ENCODE measurements around the gene SLIT3.

The SLIT3 gene

DNA sequence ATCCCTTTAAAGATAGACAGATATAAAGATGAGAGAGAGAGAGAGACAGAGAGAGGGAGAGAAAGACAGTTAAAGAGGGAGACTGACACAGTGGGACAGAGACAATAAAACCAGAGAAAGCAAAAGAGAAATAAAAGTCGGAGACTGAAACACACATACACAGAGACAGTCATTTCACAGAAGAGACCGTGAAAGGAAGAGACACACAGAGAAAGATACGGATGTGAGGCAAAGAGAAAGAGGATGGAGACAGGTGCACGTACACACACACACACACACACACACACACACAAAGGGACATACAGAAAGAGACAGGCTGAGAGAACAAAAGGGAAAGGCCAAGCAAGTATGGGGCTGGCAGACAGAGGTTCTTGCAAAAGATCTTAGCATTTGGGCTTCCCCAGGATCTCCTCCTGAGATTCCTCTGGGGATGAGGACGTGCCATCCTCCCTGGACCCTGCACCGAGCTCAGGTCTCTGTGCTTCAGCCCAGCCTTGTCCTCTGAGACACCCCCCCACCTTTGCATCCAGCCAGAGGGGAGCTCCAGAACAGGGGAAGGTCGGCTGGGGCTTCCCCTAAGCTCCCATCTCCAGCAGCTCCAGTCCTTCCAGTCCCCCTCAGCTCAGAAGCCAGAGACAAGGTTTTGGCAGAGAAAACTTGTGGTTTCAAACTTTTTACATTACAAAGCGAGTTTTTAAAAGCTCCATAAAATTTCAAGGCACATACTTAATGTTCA, 403.4 kb downstream of the SLIT3 start:
- Histone ChIP-seq H3K79me2 (ENCODE audit: insufficient read depth, low read length) (no peaks in the 10 kb centered on the region), H3K4me2 (ENCODE audit: insufficient read depth, low read length) (no peak overlapping the region), H3K9ac (ENCODE audit: low read depth, low read length) (no peak overlapping the region), H3K36me3 (ENCODE audit: insufficient read depth, low read length) (no peaks in the 10 kb centered on the region), H3K4me3 (ENCODE audit: low read depth in 1 of 2, low read length in 2 of 2) (no peak overlapping the region), H3K27me3 (ENCODE audit: insufficient read depth, low read length, poor library complexity) (no peaks in the 10 kb centered on the region), H4K20me1 (ENCODE audit: insufficient read depth, low read length) (no peaks in the 10 kb centered on the region), H3K27ac (ENCODE audit: low read length) (no peak overlapping the region), H3K9me3 (ENCODE audit: insufficient read depth, low read length, severe bottlenecking) (no peaks in the 10 kb centered on the region), H2AFZ (ENCODE audit: low read depth, low read length) (no peak overlapping the region), H3K4me1 (ENCODE audit: insufficient read depth, low read length) (peaks cover 5% of the 10 kb centered on the region)
- ATAC-seq (ENCODE audit: insufficient read depth, low read depth): no peak; the same call in 2 of the 3 replicates
- DNase-seq: no peak
- TF ChIP-seq, protein P1, sequence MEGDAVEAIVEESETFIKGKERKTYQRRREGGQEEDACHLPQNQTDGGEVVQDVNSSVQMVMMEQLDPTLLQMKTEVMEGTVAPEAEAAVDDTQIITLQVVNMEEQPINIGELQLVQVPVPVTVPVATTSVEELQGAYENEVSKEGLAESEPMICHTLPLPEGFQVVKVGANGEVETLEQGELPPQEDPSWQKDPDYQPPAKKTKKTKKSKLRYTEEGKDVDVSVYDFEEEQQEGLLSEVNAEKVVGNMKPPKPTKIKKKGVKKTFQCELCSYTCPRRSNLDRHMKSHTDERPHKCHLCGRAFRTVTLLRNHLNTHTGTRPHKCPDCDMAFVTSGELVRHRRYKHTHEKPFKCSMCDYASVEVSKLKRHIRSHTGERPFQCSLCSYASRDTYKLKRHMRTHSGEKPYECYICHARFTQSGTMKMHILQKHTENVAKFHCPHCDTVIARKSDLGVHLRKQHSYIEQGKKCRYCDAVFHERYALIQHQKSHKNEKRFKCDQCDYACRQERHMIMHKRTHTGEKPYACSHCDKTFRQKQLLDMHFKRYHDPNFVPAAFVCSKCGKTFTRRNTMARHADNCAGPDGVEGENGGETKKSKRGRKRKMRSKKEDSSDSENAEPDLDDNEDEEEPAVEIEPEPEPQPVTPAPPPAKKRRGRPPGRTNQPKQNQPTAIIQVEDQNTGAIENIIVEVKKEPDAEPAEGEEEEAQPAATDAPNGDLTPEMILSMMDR (IDR thresholded peaks at IDR 0.05; ENCODE audit: borderline replicate concordance, extremely low read depth, low read length, poor library complexity, severe bottlenecking): no peak
- no peak for TF ChIP-seq EZH2 (IDR thresholded peaks at IDR 0.05; ENCODE audit: borderline replicate concordance, low read depth, low read length, severe bottlenecking)

DNA sequence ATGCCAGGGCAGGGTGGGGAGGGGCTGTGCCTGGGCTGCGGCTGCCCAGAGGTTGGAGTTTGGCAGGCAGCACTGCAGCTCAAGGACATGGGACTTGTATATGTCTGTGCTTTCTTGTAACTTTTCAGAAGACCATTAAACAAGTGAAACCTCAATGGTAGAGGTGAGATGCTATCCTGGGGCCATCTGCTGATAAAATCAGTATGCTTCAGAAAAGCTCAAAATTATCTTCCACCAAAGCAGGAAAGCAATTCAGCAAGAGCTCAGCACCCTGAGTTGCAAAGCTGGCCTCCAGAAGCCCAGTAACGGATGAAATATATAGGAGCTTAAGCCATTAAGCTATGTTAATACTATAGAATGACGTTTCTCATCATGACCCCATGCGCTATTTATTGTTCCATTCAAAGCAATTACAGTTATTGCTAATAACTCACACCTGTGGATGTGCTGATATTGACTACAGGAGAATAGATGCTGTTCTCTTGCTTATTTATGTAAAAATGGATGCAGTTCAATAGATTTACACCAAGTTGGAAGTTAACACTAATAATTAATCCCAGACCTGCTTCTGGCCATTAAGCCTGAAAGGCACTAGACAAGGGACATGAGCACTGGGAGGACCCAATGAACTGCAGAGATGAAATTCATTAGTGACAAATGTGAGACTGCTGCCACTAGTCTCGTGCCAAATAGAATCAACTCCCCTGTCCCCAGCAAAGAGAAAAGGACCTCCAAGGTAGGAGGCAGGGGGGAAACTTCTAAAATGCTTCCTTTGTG, 405.5 kb downstream of the SLIT3 start:
- no peaks in the 10 kb centered on the region for H3K9me3 ChIP-seq (ENCODE audit: insufficient read depth, low read length, severe bottlenecking)
- H3K9ac ChIP-seq (ENCODE audit: low read depth, low read length): no peak overlapping the region
- TF ChIP-seq EZH2 (IDR thresholded peaks at IDR 0.05; ENCODE audit: borderline replicate concordance, low read depth, low read length, severe bottlenecking): no peak
- TF ChIP-seq, protein P1 (IDR thresholded peaks at IDR 0.05; ENCODE audit: borderline replicate concordance, extremely low read depth, low read length, poor library complexity, severe bottlenecking): no peak
- no peaks in the 10 kb centered on the region for H3K36me3 ChIP-seq (ENCODE audit: insufficient read depth, low read length)
- no peaks in the 10 kb centered on the region for H4K20me1 ChIP-seq (ENCODE audit: insufficient read depth, low read length)
- H2AFZ ChIP-seq (ENCODE audit: low read depth, low read length): no peak overlapping the region
- no peak overlapping the region for H3K4me2 ChIP-seq (ENCODE audit: insufficient read depth, low read length)
- ATAC-seq (ENCODE audit: insufficient read depth, low read depth) (no peak), DNase-seq (no peak)
- no peaks in the 10 kb centered on the region for H3K27me3 ChIP-seq (ENCODE audit: insufficient read depth, low read length, poor library complexity)
- no peaks in the 10 kb centered on the region for H3K79me2 ChIP-seq (ENCODE audit: insufficient read depth, low read length)
- no peak overlapping the region for H3K27ac ChIP-seq (ENCODE audit: low read length)
- peaks cover 5% of the 10 kb centered on the region for H3K4me1 ChIP-seq (ENCODE audit: insufficient read depth, low read length)
- no peak overlapping the region for H3K4me3 ChIP-seq (ENCODE audit: low read depth in 1 of 2, low read length in 2 of 2)

DNA sequence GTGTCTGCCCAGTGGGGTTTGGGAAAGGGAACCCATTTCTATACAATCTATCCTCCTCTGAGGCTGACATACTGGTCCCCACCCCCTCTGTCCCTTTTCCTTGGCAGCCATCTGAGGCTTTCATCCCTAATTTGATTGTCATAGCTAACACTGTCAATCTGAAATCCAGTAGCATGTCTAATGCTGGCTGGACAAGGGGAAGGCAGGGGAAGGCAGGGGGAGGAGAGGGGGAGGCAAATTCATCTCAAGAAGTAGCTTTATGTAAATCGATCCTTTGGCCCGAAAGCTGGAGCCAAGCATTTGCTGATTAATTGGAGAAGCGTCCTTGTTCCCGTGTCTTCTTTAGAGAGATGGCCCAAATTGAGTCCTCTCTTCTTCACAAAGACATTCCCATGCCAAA, 407.7 kb downstream of the SLIT3 start:
- no peak overlapping the region for H3K27ac ChIP-seq (ENCODE audit: low read length)

More for the DNA sequence above, 407.7 kb downstream of the SLIT3 start:
- no peaks in the 10 kb centered on the region for H4K20me1 ChIP-seq (ENCODE audit: insufficient read depth, low read length)
- no peaks in the 10 kb centered on the region for H3K4me1 ChIP-seq (ENCODE audit: insufficient read depth, low read length)
- no peak overlapping the region for H3K9ac ChIP-seq (ENCODE audit: low read depth, low read length)
- no peaks in the 10 kb centered on the region for H3K36me3 ChIP-seq (ENCODE audit: insufficient read depth, low read length)
- H3K4me2 ChIP-seq (ENCODE audit: insufficient read depth, low read length): no peak overlapping the region
- H2AFZ ChIP-seq (ENCODE audit: low read depth, low read length): no peak overlapping the region
- no peaks in the 10 kb centered on the region for H3K27me3 ChIP-seq (ENCODE audit: insufficient read depth, low read length, poor library complexity)
- TF ChIP-seq, protein P1 (IDR thresholded peaks at IDR 0.05; ENCODE audit: borderline replicate concordance, extremely low read depth, low read length, poor library complexity, severe bottlenecking): no peak
- no peak for TF ChIP-seq EZH2 (IDR thresholded peaks at IDR 0.05; ENCODE audit: borderline replicate concordance, low read depth, low read length, severe bottlenecking)
- no peak for ATAC-seq (ENCODE audit: insufficient read depth, low read depth)
- no peaks in the 10 kb centered on the region for H3K79me2 ChIP-seq (ENCODE audit: insufficient read depth, low read length)
- H3K9me3 ChIP-seq (ENCODE audit: insufficient read depth, low read length, severe bottlenecking): no peaks in the 10 kb centered on the region
- no peak for DNase-seq
- H3K4me3 ChIP-seq (ENCODE audit: low read depth in 1 of 2, low read length in 2 of 2): no peak overlapping the region

All from DND-41 (cell line).